ENCODE results near the gene GCK.
"Not testable (repeated sequence)": the region's sequence is repeated elsewhere in the genome, so short reads cannot be mapped to it uniquely, and the experiment has no call there.

Gene GCK

DNA sequence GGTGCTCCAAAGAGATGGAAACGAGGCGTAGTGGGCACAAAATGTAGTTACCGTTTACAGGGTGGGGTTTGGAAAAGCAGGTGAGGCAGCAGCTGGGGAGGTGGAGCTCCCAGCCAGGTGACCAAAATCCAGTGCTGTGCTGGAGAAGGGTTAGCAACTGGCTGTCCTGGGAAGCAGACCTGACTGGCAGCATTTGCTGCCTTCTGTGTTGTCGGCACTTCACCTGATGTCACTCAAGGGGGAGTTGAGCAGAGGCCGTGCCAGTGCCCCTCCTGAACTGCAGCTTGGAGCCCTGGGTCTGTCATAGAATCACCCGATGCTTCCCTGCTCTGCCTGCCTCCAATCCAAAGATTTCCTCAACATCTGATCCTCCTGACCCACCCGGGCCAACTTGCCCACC is 12.8 kb downstream of the GCK start:
- no peak for DNase-seq

DNA sequence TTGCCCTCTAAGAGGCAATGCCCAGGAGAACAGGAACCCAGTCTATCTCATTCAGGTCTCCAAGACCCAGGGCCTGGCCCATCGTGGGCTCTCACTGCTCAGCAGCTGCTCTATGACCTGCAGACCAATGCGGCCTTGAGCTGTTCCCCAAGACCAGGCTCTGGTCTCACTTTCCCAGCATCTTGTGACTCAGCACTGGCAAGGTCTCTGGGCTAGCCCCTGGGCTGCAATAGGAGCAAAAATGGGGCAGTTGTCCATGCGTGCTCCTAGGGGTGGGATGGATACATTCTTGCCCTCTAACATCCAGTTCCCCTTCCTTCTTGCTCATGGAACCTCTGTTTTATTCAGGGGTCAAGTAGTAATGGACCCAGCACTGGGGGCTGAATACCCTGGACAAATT is 13.5 kb downstream of the GCK start:
- no peak for DNase-seq

DNA sequence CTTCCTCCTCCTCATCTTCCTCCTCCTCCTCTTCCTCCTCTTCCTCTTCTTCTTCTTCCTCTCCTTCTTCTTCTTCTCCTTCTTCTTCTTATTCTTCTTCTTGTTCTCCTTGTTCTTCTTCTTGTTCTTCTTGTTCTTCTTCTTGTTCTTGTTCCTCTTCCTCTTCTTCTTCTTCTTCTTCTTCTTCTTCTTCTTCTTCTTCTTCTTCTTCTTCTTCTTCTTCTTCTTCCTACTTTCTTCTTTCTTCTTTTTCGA is 14.6 kb downstream of the GCK start:
- DNase-seq: not testable (repeated sequence)

DNA sequence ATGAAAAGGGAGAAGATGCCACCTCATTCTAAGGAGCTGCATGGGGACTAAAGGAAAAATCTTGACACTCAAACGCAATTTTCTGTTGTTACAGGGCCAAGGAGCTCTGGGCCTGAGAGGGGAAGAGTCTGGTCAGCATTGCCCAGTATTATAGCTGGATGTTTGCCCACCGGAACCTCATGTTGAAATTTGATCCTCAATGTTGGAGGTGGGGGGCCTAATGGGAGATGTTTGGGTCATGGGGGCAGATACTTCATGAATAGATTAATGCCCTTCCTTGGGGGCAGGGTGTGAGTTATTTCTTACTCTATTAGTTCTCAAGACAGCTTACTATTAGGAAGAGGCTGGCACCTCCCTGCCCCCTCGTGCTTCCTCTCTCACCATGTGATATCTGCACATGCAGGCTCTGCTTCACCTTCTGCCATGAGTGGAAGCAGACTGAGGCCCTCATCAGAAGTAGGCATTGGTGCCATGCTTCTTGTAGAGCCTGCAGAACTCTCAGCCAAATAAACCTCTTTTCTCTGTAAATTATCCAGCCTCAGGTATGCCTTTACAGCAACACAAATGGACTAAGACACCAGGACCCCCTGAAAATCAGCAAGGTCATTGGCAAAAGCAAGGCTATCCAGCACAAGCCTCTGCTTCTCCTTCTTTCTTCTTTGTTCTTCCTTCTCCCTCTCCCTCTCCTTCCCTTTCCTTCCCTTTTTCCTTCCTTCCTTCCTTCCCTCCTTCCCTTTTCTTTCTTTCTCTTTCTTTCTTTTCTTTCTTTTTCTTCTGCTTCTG is 15.1 kb downstream of the GCK start:
- DNase-seq: no peak

DNA sequence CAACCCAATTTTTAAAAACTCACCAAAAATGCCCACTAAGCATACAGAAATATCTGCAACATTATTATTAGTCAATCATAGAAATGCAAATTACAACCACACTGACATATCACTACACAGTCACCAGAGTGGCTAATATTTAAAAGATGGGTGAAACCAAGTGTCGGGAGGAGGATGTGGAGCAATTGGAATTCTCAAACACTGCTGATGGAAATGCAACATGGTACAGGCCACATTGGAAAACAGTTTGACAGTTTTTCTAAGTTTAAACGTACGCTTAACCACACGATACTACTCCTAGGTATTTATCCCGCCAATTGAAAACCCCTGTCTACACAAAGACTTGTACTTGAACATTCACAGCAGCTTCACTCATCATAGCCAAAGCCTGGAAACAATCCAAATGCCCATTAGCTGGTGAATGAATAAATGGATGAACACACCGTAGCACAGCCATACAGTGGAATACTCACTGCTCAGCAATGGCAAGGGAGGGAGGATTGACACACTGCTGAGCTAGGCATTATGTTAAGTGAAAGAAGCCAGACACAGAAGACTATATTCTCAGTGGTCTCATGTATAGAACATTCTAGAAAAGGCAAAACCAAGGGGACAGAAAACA is 16.3 kb downstream of the GCK start:
- DNase-seq: no peak

DNA sequence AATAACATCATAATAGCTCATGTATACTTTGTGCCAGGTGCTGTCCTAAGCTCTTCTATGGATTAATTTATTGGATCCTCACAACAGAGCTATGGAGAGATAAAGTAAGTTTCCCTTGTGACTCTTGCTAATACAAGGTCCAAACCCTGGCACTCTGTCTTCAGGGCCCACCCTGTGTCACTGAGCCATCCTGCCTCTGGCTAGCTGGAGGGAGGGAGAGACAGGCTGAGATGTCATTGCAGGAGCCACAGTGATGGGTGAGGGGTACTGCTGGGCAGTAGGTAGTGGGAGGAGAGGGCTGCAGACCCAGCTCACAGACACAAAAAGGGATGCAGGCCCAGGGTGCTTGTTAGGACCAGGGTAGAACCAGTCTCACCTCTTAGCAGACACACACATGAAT is 16.9 kb downstream of the GCK start:
- DNase-seq: no peak

DNA sequence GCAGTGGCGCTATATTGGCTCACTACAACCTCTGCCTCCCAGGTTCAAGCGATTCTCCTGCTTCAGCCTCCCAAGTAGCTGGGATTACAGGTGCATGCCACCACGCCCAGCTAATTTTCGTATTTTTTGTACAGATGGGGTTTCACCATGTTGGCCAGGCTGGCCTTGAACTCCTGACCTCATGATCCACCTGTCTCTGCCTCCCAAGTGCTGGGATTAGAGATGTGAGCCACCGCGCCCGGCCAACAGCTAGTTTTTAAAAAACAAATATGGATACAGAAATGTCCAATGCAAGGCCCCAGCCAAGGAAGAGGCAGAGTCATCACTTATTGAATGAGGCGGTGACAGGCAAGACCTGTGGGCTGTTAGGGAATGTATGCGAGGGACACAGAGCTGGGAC is 17.3 kb downstream of the GCK start:
- DNase-seq: not testable (repeated sequence)

DNA sequence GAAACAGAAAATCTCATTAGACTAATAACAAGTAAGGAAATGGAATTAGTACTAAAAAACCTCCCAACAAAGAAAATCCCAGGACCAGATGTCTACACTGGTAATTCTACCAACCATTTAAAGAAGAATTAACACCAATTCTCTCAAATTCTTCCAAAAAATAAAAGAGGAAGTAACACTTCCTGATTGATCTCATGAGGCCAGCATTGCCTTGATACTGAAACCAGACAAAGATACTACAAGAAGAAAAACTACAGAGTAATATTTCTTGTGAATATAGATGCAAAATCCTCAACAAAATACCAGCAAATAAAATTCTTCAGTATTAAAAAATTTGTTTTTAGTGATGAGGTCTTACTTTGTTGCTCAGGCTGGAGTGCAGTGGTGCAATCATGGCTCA is 21.3 kb downstream of the GCK start:
- DNase-seq: no peak

DNA sequence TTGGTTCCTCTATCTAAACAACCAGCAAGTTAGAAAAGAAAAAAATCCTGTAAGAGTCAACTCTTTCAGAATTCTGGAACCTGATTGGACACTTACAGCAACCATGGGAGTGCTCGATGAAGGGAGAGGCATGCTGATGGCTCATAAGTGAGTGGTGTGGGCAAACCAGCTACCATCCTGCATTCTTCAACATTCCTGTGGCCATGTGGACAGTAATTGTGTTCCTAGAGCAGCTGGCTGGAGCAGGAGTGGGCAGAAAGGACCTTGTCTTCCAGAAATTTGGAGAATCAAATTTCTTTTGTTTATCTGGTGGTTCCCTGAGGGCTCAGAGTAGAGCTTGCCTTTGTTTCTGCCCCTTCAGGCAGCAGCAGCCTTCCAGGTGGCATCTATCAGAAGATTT is 25.6 kb downstream of the GCK start:
- no peak for DNase-seq

DNA sequence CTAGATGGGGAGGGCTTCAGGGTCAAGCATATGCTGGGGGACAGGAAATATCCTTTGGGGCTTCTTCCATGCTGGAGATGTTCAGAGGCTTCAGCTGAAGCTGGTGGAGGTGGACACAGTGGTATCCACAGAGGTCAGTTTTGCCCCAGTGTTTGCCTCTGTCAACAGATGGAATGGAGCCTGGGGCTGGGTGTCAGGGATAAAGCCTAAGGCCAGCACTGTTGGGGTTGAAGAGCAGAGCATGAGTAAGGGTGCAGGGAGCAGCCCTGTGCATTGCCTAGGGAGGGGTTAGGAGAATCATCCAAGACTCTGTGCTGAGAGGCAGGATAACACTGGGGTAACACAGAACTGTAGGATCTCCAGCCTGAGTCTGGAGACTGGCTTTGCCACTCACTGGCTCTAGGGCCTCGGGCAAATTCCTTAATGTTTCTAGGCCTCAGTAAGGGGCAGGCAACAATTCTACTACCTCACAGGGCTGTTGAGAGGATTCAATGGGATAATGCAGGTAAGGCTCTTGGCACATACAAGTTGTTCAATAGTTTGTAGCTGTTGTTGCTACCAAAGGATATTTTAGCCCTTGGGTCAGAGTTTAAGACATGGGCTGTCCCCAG is 26.3 kb downstream of the GCK start:
- DNase-seq: no peak

DNA sequence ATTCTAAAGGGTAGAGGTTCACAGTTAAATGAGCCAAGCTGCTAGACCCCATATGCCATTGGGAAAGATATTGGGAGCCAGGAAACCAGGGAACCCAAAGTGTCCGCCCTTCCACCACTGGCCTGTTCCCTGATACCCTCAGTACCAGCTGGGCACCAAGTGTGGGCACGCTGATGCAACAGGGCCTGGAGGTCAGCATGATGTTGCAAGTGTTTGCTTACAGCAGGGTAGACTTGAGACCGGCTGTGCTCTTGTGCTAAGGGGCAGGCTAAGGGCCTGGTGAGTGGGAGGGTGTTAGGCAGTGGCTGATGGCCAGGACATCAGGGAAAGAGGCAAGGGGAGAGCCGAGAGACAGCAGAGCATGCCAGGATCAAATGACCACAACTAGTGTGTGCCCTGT is 27.1 kb downstream of the GCK start:
- DNase-seq: no peak

DNA sequence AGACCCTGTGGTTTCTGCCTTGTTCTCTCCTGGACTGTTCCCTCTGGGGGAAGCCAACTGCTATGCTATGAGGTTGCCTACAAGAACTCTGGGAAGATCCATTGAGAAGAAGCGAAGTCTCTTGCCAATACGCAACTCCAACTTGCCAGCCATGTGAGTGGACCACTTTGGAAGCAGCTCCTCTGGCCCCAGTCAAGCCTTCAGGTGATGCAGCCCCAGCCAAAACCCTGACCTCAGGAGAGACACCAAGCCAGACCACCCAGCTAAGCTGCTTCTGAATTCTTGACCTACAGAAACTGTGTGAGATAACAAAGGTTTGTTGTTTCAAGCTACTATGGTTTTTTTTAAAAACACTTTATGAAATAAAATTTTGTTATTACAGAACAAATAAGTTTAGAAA is 27.9 kb downstream of the GCK start:
- DNase-seq: no peak

DNA sequence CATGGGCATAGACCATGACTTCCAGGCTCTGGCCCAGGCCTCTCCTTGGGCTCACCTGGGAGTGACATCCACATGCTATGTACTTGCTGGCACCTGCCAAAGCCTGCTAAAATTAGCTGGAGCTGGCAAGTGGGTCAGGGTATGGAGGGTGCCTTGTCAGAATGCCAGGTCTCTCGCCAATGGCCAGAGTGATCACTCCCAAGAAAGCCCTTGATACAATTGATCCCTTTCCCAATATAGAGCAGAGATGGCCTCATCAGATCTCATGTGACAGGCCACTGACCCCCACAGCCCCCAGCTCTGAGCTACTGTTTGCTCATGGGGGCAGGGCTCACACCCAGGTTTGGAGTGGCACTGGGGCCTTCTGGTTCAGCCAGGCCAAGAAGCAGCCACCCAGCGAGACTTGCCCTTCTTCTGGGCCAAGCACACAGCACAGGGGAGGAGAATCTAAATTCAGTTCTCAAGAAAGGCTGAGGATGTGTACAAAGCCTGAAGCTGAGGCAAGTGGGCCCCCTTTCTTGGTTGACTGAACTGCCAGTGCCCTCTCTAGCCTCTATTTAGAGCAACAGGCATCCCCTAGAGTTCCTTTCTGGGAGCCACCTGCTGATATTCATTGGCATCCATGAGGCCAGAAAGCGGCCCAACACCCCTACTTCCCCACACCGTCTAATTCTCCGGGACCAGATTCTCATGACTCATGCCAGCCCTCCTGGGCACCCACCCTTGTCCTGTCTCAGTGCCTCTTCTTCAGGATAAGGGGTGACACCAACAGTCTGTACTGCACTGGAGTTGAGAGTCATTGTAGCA is 29.2 kb downstream of the GCK start:
- DNase-seq: no peak

DNA sequence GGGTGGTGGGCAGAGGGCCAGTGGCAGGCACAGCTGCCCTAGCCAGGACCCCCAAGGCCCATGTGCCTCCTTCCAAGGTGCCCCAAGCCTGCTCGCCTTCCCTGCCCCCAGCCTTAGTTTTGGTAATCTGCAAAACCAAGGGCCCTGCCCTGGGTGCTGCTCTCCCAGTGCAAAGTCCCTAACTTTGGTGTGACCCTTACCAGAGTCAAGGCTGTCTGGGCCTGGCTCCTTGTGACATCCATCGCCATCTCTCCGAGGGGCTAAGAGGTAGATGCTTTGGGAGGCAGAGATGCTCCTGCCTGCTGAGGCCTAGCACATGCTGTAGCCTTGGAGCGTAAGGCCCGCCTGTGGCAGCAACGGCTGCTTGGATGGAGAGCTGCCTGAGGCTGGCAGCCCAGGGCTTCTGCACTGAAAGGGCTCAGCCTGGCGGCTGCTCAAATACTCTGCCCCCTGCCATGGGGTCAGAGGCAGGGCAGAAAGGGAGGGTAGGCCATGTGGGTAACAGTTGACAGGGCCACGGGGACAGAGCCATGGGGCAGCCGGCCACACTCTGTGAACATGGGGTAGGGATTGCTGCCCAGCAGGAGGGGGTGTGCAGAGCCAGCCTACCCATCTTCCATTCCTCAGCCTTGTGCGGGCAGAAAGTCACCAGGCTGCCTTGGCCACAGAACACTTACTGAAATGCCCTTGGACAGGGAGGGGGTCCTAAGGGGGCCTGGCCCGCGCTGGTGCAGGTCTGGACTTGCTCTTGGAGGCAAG is 30.2 kb downstream of the GCK start:
- no peak for DNase-seq

DNA sequence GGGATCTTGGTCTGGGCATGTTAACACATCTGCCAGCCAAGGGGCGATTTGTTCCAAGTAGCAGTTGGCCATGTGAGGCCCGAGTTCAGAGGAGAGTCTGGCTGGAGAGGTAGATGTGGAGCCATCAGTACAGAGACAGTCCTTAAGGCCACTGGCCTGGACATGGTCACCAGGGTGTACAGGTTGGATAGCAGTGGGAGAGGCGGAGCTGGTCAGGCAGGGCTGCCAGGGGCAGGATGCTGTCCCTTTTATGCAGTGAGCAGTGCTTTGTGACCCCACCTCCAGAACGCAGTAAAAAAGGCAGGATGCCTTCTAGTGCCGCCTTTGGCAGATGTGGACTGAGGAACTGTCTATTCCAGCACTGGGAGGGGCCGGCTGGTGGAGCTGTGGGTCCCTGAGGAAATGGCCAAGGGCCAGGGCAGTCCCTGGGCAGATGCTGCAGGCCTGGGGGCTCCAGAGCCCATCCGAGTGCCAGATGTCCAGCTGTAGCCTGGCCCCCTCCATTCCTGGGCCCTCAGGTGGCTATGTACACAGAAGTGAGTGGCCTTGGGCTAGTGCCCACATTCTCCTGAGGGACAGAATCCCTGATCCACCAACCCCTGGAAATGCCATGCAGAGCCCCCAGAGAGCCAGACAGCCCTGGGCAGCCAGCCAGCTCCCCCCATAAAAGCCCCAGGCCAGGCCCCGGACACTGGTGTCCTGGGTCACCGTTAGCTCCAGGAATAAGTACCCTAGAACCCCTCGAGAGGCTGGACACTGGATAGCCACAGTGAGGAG is 31.0 kb downstream of the GCK start:
- DNase-seq: no peak

DNA sequence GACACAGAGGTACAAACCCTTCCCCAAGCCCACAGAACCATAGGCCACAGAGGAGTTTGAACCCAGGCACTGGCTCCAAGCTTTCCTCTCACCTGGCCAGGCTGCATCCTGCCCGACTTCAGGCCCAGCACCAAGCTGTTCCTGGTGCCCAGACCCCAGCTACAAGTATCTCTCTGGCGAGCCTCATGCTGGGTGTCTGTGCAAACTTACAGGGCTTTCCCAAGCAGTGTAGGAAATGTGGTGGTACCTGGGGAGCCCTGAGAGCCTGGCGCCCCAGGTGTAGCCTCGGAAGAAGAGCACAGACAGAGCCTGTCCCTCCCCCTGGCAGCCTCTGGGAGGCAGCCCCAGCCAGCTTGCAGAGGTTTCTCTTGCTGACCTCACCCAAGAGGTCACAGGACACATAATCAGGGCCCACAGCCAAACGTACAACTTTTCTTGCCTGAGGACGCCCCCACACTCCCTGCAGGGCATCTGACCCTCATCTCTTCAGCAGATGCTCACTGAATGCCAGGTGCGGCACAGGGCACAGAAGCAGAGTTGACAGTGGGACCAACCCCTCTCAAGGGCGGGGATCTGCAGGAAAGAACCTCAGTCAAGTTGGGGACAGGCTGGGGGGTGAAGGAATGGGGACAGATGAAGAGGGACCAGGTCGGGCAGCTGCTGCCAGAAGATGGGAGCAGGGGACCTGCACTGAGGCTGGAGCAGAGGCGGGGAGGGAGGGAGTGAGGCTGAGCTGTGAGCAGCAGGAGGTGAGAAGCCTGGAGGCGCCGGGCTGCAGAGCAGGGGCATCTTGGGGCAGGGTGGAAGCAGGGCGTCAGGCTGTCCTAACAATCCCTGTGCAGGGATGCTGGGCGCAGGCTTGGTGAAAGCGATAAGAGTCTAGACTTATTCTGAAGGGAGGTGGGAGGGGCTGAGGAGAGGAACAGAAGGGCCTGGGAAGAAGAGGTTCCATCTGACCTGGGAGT is 31.8 kb downstream of the GCK start:
- DNase-seq: no peak

DNA sequence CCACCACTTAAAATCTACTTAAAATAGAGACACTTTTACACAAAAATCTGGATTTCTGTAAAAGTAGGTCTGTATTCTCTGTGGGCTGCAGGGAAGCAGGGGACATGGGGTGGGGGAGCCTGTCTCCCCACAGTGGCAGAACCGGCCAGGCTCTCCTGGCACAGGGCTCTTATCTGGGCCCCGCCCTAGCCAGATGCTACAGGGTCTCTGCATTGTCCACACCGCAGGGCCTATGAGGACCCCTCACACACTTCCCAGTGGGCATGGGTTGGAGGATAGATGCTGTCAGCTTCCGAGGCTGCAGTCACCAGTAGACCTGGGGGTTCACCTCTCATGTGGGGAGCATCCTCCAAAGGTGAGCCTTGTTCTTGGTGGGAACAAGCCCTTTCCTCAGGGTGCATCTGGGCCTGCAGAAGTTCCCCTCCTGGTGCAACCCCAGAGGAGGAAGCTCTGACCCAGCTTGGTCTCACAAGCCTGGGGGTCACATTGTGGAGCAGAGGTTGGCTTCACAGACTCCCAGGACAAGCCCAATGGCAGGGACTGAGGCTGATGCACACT is 32.7 kb downstream of the GCK start:
- DNase-seq: no peak

DNA sequence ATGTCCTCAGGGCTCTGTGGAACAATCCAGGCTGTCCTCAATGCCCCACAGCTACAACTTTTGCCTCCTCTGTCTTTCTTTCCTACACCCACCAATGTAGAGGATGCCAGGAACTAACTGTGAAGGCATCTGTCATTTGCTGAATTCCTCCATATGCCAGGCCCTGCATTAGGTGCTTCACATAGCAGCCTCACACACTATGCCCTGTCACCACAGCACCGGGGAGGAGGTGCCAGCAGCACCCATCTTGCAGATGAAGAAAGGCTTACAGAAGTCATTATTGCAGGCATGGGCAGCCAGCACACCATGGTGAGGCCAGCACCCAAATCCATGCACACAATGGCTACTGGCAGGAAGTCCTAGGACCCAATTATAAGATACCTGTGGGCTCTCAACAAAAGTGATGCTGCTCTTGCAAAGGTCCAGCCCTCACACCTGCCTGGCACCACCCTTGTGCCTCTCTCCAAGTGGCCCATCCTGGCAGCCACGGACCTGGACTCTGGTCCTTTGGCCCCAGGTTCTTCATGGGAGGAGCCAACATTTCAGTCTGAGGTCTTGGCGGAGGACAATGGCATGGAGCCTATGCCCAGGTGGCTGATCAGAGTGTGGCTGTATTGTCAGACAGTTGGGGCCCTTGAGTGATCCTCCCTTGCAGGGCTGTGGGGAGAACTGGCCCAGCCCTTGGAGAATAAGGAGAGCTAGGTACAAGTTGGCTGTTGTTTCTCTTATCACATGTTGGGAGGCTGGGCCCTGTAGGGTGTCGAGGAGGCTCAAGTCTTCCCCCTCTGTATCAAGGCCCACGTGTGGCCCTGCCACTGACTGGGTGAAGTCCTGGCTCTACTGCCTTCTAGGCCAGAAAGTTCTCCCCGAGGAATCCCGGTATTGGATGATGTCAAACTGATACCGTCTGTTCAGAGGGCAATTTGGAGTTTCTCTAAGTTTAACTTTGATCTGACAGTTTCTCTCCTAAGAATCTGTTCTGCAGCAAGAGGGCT is 33.8 kb downstream of the GCK start:
- DNase-seq: no peak

DNA sequence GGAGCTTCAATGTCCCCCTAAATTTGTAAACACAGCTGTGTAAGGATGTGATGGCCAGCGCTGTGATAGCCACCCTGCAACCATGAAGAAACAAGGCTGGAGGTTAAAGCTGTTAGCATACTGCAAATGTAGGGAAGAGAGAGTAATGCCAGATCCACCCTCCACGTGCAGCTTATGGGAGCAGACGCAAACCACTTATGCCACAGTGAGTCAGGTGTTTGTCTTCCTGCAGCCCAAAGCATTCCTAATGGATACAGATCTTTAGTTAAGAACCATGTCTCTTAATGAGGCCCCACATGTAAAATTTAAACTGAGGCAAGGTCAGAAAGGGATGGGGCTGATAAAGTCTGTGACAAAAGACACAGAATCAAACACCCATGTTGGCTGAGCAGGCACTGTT is 34.5 kb downstream of the GCK start:
- DNase-seq: no peak

DNA sequence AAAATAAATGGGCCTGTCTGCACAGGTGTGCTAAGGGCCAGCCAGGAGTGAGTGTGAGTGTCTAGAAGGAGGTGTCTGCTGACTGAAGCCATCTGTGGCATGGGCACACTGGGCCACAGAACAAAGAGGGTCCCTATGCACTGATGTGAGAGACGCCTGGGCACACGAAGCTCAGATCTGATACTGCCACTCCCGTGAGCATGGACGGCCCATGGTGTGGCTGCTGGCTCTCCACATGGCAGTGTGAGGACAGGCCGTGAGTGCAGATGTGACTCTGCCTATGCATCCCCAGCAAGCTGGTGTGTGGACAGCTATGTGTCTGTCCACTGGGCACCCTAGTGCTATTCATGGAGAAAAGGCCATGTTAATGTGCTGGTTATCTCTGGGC is 35.3 kb downstream of the GCK start:
- no peak for DNase-seq

Measured in activated CD4-positive, alpha-beta T cell treated with anti-CD3 and anti-CD28 coated beads, Interleukin-2, amount 50 U/mL, for 48 hours (primary cell).